ENCODE measurements around the gene BNIP5. TPM values are rescaled to one million over a fixed set of nuclear protein-coding genes. Genes with fewer than 3 reads are reported as not detected.
A peak's percentile ranks its signal among the peaks of the same experiment; 100 is the strongest.

Gene BNIP5
- total and polyA plus RNA-seq, 2 of the 13 experiments (the other 11 are each of a cell fraction or from before 2014, with no cell fraction given): not detected

DNA sequence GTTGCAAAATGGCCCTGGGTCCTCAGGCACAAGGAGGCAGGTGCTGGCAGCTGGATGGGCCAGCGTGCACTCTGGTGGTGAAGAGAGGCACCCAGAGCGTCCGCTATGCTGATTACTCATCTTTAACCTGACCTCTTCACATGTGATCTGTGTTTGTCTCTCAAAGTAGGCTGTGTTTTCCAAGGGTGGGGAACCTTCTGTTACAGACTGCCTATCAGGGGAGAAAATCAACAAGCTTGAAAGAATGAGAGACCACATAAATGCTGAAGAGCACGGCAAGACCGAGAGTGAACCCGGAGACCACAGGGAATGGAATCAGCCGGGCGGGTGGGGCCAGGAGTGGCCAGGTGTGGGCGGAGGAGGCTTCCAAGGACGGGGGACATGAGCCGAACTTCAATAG lies 16.2 kb downstream of the BNIP5 start (continued):
- TF ChIP-seq, protein P1, sequence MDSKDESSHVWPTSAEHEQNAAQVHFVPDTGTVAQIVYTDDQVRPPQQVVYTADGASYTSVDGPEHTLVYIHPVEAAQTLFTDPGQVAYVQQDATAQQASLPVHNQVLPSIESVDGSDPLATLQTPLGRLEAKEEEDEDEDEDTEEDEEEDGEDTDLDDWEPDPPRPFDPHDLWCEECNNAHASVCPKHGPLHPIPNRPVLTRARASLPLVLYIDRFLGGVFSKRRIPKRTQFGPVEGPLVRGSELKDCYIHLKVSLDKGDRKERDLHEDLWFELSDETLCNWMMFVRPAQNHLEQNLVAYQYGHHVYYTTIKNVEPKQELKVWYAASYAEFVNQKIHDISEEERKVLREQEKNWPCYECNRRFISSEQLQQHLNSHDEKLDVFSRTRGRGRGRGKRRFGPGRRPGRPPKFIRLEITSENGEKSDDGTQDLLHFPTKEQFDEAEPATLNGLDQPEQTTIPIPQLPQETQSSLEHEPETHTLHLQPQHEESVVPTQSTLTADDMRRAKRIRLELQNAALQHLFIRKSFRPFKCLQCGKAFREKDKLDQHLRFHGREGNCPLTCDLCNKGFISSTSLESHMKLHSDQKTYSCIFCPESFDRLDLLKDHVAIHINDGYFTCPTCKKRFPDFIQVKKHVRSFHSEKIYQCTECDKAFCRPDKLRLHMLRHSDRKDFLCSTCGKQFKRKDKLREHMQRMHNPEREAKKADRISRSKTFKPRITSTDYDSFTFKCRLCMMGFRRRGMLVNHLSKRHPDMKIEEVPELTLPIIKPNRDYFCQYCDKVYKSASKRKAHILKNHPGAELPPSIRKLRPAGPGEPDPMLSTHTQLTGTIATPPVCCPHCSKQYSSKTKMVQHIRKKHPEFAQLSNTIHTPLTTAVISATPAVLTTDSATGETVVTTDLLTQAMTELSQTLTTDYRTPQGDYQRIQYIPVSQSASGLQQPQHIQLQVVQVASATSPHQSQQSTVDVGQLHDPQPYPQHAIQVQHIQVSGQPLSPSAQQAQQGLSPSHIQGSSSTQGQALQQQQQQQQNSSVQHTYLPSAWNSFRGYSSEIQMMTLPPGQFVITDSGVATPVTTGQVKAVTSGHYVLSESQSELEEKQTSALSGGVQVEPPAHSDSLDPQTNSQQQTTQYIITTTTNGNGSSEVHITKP (CRISPR knock-in tag; IDR thresholded peaks at IDR 0.05; ENCODE audit: low read depth): peak; percentile 75; the same call in 1 of the 2 replicates
- peak; percentile 43 to 63; a peak in 3 of 4 replicates for TF ChIP-seq NR2F1 (CRISPR knock-in tag; IDR thresholded peaks at IDR 0.05)
- TF ChIP-seq SP5 (CRISPR knock-in tag; IDR thresholded peaks at IDR 0.05; ENCODE audit: borderline replicate concordance, low read depth): peak; percentile 59
- TF ChIP-seq MAX (IDR thresholded peaks at IDR 0.05): peak; percentile 39; the same call in 1 of the 2 replicates
- TF ChIP-seq ZNF644 (CRISPR knock-in tag; IDR thresholded peaks at IDR 0.05; ENCODE audit: low read depth): peak; percentile 73; the same call in 1 of the 2 replicates
- TF ChIP-seq SOX5 (CRISPR knock-in tag; IDR thresholded peaks at IDR 0.05; ENCODE audit: borderline replicate concordance): peak; percentile 64; the same call in 1 of the 2 replicates
- peak; percentile 17; the same call in 1 of the 2 replicates for TF ChIP-seq JUND (CRISPR knock-in tag; IDR thresholded peaks at IDR 0.05)

DNA sequence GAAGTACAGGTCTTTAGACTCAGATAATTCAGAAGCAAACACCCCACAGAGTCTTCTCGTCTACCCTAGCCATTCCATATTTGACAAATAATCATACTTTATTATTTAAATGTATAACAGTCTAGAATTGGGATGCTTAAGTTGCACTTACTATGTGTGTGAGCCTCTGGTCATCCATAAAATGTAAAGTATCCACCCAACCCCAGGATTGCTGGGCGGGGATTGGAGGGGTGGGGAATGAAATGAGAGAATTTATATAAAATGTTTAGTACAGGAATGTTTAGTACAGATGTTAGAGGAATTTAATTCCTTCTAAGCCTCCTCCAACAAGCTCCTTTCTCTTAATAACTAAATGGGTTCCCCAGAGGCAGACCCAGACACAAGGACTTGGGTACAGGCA lies 16.9 kb downstream of the BNIP5 start:
- Histone ChIP-seq H3K9ac (ENCODE audit: insufficient read depth, low read depth, low read length) (no peak overlapping the region), H3K4me1 (ENCODE audit: insufficient read depth, low read length) (peaks cover 19% of the 10 kb centered on the region), H2AFZ (ENCODE audit: low read length) (no peak overlapping the region), H3K9me3 (ENCODE audit: low read length) (no peaks in the 10 kb centered on the region), H3K4me2 (ENCODE audit: low read depth, low read length) (no peak overlapping the region), H3K27me3 (ENCODE audit: control insufficient read depth in 1 of 2, insufficient read depth in 2 of 2, low read length in 2 of 2) (peaks cover 3% of the 10 kb centered on the region in 2 experiments; a peak in 3 of 5 replicates), H3K79me2 (ENCODE audit: insufficient read depth, low read length) (no peaks in the 10 kb centered on the region), H3K27ac (ENCODE audit: extremely low read length, insufficient read depth, low read length) (no peak overlapping the region), H3K4me3 (replicated peaks in 1 of 3; ENCODE audit: insufficient read depth in 1 of 3, low read depth in 2 of 3, low read length in 3 of 3) (no peak overlapping the region), H3K36me3 (replicated peaks in 1 of 2; ENCODE audit: control insufficient read depth in 1 of 2, insufficient read depth in 2 of 2, low read length in 2 of 2) (no peaks in the 10 kb centered on the region), H4K20me1 (ENCODE audit: insufficient read depth, low read length) (no peaks in the 10 kb centered on the region)
- BruUV-seq (replicated peaks): no TSS peak
- DNase-seq (ENCODE audit: low spot score): no peak
- no peak for TF ChIP-seq NFIB (CRISPR knock-in tag; IDR thresholded peaks at IDR 0.05; ENCODE audit: borderline replicate concordance)
- no peak for TF ChIP-seq HOXA3 (CRISPR knock-in tag; IDR thresholded peaks at IDR 0.05)
- TF ChIP-seq ZNF230 (CRISPR knock-in tag; IDR thresholded peaks at IDR 0.05): no peak
- TF ChIP-seq, protein P2, sequence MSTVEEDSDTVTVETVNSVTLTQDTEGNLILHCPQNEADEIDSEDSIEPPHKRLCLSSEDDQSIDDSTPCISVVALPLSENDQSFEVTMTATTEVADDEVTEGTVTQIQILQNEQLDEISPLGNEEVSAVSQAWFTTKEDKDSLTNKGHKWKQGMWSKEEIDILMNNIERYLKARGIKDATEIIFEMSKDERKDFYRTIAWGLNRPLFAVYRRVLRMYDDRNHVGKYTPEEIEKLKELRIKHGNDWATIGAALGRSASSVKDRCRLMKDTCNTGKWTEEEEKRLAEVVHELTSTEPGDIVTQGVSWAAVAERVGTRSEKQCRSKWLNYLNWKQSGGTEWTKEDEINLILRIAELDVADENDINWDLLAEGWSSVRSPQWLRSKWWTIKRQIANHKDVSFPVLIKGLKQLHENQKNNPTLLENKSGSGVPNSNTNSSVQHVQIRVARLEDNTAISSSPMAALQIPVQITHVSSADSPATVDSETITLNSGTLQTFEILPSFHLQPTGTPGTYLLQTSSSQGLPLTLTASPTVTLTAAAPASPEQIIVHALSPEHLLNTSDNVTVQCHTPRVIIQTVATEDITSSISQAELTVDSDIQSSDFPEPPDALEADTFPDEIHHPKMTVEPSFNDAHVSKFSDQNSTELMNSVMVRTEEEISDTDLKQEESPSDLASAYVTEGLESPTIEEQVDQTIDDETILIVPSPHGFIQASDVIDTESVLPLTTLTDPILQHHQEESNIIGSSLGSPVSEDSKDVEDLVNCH (CRISPR knock-in tag; IDR thresholded peaks at IDR 0.05): no peak
- no peak for TF ChIP-seq ZNF101 (CRISPR knock-in tag; IDR thresholded peaks at IDR 0.05; ENCODE audit: borderline replicate concordance, low read depth)
- TF ChIP-seq GLI4 (CRISPR knock-in tag; IDR thresholded peaks at IDR 0.05; ENCODE audit: borderline replicate concordance): no peak
- no peak for TF ChIP-seq SIX4 (CRISPR knock-in tag; IDR thresholded peaks at IDR 0.05)
- TF ChIP-seq PCBP1 (IDR thresholded peaks at IDR 0.05; ENCODE audit: borderline replicate concordance, low read depth, low read length): no peak
- CTCF ChIA-PET (ENCODE audit: low intra/inter-chr PET ratio, low total read pairs): no interaction called here
- intact Hi-C loops (cut with micrococcal nuclease; ENCODE audit: unreplicated experiment) (no loop called here), in situ Hi-C loops (cut with HindIII; ENCODE audit: extremely low pct_ligation_motif_present, low pct_unique_long_range_greater_than_20kb) (no loop called here)
- no peak for FAIRE-seq
- POLR2A ChIA-PET: interaction anchor here (0.5 kb wide), 1 partner anchor 83 kb away, joined by 3 read pairs; no protein-coding TSS in a partner anchor
- WGBS (ENCODE audit: low lambda C conversion rate): 37% methylated on average over 2 of the region's 2 CpGs
- ATAC-seq: no peak

All from HepG2 (cell line).